Spleen (tissue), 11 donors: Measurements from ENCODE around the gene AQP2. TPM values are rescaled to one million over a fixed set of nuclear protein-coding genes. Genes with fewer than 3 reads are reported as not detected.

Source experiments
- DNase-seq: peaks from one replicate; pipeline ENCODE4 v3.0.0-alpha.2; 2020
- H3K27ac ChIP-seq, 8 donors: fragments of 200-600 bp; sonication (generic) in 7 of 8; 1 replicate in 4 of 8; 2 replicates in 4 of 8; pipeline versions ENCODE4 v1.5.0 to v1.8.0; 2016 to 2021; ENCODE audit warnings: inconsistent platforms in 4 of 8, mild to moderate bottlenecking in 4 of 8, moderate library complexity in 1 of 8
- H3K27me3 ChIP-seq, 7 donors: fragments of 200-600 bp; sonication (generic) in 6 of 7; replicated peaks in 1 of 7; 1 replicate in 4 of 7; 2 replicates in 3 of 7; pipeline versions ENCODE4 v1.5.0 to v1.8.0; 2016 to 2021; ENCODE audit warnings: inconsistent platforms in 3 of 7, mild to moderate bottlenecking in 1 of 7
- H3K36me3 ChIP-seq, 6 donors: fragments of 200-600 bp; sonication (generic) in 5 of 6; 1 replicate in 4 of 6; 2 replicates in 2 of 6; pipeline versions ENCODE4 v1.5.0 to v1.8.0; 2016 to 2021; ENCODE audit warnings: inconsistent platforms in 2 of 6
- H3K4me1 ChIP-seq, 6 donors: fragments of 200-600 bp; sonication (generic) in 5 of 6; 1 replicate in 3 of 6; 2 replicates in 3 of 6; pipeline versions ENCODE4 v1.5.0 to v1.8.0; 2016 to 2021; ENCODE audit warnings: inconsistent platforms in 3 of 6
- H3K4me3 ChIP-seq, 8 donors: fragments of 200-600 bp; sonication (generic) in 7 of 8; 1 replicate in 4 of 8; 2 replicates in 4 of 8; pipeline versions ENCODE4 v1.5.0 to v1.8.0; 2016 to 2021; ENCODE audit warnings: inconsistent platforms in 4 of 8, mild to moderate bottlenecking in 4 of 8, moderate library complexity in 2 of 8
- H3K9me3 ChIP-seq, 8 donors: fragments of 200-600 bp; sonication (generic) in 7 of 8; 1 replicate in 4 of 8; 2 replicates in 4 of 8; pipeline versions ENCODE4 v1.5.0 to v1.8.0; 2016 to 2021; ENCODE audit warnings: inconsistent platforms in 4 of 8
- POLR2A ChIP-seq, 3 donors: fragments of 450-650 bp; IDR thresholded peaks; one replicate each; pipeline ENCODE4 v1.5.1; 2017; ENCODE audit warnings: antibody characterized with exemption in 3 of 3, mild to moderate bottlenecking in 1 of 3
- POLR2AphosphoS5 ChIP-seq, 3 donors: sonication (generic); formaldehyde crosslinking; IDR thresholded peaks; one replicate each; pipeline ENCODE4 v1.5.1; 2017; ENCODE audit warnings: antibody characterized with exemption in 3 of 3
- WGBS, 5 donors: extraction: QIAGEN DNeasy Blood & Tissue Kit in 3 of 5; methylation state at CpG; one replicate each; pipeline versions ENCODE4 v1.1.5 to v1.1.7; 2013 to 2018; 5-methylcytosine and 5-hydroxymethylcytosine counted together
- intact Hi-C: fragments of 100-400 bp; cut with DNase I; formaldehyde crosslinking; loops from one replicate; pipeline ENCODE4 v1.15.0; 2023; ENCODE audit warnings: low total_unique reads
- polyA plus RNA-seq, 3 donors: library from polyadenylated mRNA; stranded (reverse); fragments of 200-250 nt; gene quantifications; one replicate each; pipeline ENCODE4 v1.2.1, GENCODE V29; 2013
- total RNA-seq, 7 donors: library from RNA; depleted of rRNA in 3 of 7; stranded (reverse); fragments of >200 nt in 3 of 7; fragmentation: NEBNext Ultra II Directional in 4 of 7; extraction: Animal tissue kit (Norgen Biotek cat#: 25700) in 4 of 7; gene quantifications; one replicate each; pipeline versions ENCODE4 v1.1.0 to v1.2.1, GENCODE V29; 2016 to 2021
- TF ChIP-seq, protein P1 (sequence below), 11 experiments: fragments of 200-600 bp in 7 of 11; fragments of 450-650 bp in 4 of 11; sonication (generic) in 4 of 11; IDR thresholded peaks in 8 of 11; conservative IDR thresholded peaks in 3 of 11; 1 replicate in 7 of 11; 2 replicates in 4 of 11; pipeline versions ENCODE4 v1.4.0 to v1.8.0; 2016 to 2021; ENCODE audit warnings: antibody characterized with exemption in 11 of 11, inconsistent platforms in 4 of 11, mild to moderate bottlenecking in 1 of 11
- donor health status: healthy with polysubstance abuse.
- donor health status: DM: no; HTN: no; CAD: no; lungs with moderate emphysema.
- donor health status: DM: no; HTN: no; CAD: no.
- donor health status: Bipolar disorder and iron deficiency.
- donor health status: healthy.
- donor health status: DM: no; HTN: no; CAD: no.
- donor health status: DM: yes; HTN: yes; CAD: no.

The AQP2 gene
- total and polyA plus RNA-seq, 10 donors: not detected

GRCh38 chr12:49942921-49943624 lies 7.5 kb upstream of the AQP2 start:
- Histone ChIP-seq H3K27ac (no peak overlapping the region), H3K4me3 (no peak overlapping the region), H3K27me3 (peaks cover 0 to 2% (median 0%) of the 10 kb centered on the region in 7 donors), H3K4me1 (peaks cover 5 to 33% (median 15%) of the 10 kb centered on the region in 6 donors), H3K9me3 (no peaks in the 10 kb centered on the region), H3K36me3 (no peaks in the 10 kb centered on the region)
- intact Hi-C loops: no loop called here
- TF ChIP-seq POLR2A (IDR thresholded peaks at IDR 0.05) (no peak), POLR2AphosphoS5 (IDR thresholded peaks at IDR 0.05) (no peak)
- TF ChIP-seq, protein P1, sequence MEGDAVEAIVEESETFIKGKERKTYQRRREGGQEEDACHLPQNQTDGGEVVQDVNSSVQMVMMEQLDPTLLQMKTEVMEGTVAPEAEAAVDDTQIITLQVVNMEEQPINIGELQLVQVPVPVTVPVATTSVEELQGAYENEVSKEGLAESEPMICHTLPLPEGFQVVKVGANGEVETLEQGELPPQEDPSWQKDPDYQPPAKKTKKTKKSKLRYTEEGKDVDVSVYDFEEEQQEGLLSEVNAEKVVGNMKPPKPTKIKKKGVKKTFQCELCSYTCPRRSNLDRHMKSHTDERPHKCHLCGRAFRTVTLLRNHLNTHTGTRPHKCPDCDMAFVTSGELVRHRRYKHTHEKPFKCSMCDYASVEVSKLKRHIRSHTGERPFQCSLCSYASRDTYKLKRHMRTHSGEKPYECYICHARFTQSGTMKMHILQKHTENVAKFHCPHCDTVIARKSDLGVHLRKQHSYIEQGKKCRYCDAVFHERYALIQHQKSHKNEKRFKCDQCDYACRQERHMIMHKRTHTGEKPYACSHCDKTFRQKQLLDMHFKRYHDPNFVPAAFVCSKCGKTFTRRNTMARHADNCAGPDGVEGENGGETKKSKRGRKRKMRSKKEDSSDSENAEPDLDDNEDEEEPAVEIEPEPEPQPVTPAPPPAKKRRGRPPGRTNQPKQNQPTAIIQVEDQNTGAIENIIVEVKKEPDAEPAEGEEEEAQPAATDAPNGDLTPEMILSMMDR (IDR thresholded peaks at IDR 0.05 in 8 of 11, conservative IDR thresholded peaks at IDR 0.05 in 3 of 11): no peak
- peak; percentile 55 for DNase-seq
- WGBS, 5 donors: 58 to 80% (median 75%) methylated on average over 13 to 14 of the region's 14 CpGs

GRCh38 chr12:49943625-49943960 lies 6.9 kb upstream of the AQP2 start:
- Histone ChIP-seq H3K4me3 (no peak overlapping the region), H3K27ac (no peak overlapping the region), H3K9me3 (no peaks in the 10 kb centered on the region), H3K36me3 (no peaks in the 10 kb centered on the region), H3K4me1 (peaks cover 5 to 33% (median 15%) of the 10 kb centered on the region in 6 donors), H3K27me3 (peaks cover 0 to 2% (median 0%) of the 10 kb centered on the region in 7 donors)
- intact Hi-C loops: no loop called here
- no peak for DNase-seq
- WGBS, 5 donors: 79 to 100% (median 93%) methylated on average over 1 of the region's 1 CpG
- TF ChIP-seq POLR2AphosphoS5 (IDR thresholded peaks at IDR 0.05) (no peak), POLR2A (IDR thresholded peaks at IDR 0.05) (no peak)
- TF ChIP-seq, protein P1 (IDR thresholded peaks at IDR 0.05 in 8 of 11, conservative IDR thresholded peaks at IDR 0.05 in 3 of 11): no peak

GRCh38 chr12:49944046-49944445 lies 6.5 kb upstream of the AQP2 start:
- TF ChIP-seq, protein P1 (IDR thresholded peaks at IDR 0.05 in 8 of 11, conservative IDR thresholded peaks at IDR 0.05 in 3 of 11): no peak
- TF ChIP-seq POLR2AphosphoS5 (IDR thresholded peaks at IDR 0.05) (no peak), POLR2A (IDR thresholded peaks at IDR 0.05) (no peak)
- peaks cover 0 to 7% (median 0%) of the 10 kb centered on the region in 7 donors for H3K27me3 ChIP-seq
- H3K27ac ChIP-seq: peak overlapping the region in 1 of 8 donors; percentile 58
- H3K36me3 ChIP-seq: no peaks in the 10 kb centered on the region
- peak; percentile 40 for DNase-seq
- intact Hi-C loops: no loop called here
- WGBS, 5 donors: 79 to 90% (median 88%) methylated on average over 5 of the region's 5 CpGs
- H3K4me3 ChIP-seq: no peak overlapping the region
- H3K9me3 ChIP-seq: no peaks in the 10 kb centered on the region
- H3K4me1 ChIP-seq: peaks cover 5 to 33% (median 15%) of the 10 kb centered on the region in 6 donors

GRCh38 chr12:49944718-49945117 lies 5.8 kb upstream of the AQP2 start:
- H3K4me1 ChIP-seq: peaks cover 5 to 33% (median 15%) of the 10 kb centered on the region in 6 donors
- no peaks in the 10 kb centered on the region for H3K9me3 ChIP-seq
- intact Hi-C loops: no loop called here
- H3K27me3 ChIP-seq: peaks cover 0 to 13% (median 0%) of the 10 kb centered on the region in 7 donors
- H3K36me3 ChIP-seq: no peaks in the 10 kb centered on the region
- peak overlapping the region in 2 of 8 donors; percentile 58 for H3K27ac ChIP-seq
- H3K4me3 ChIP-seq: no peak overlapping the region
- 66 to 91% (median 76%) methylated on average over 3 of the region's 3 CpGs for WGBS, 5 donors
- DNase-seq: peak; percentile 69
- TF ChIP-seq, protein P1 (IDR thresholded peaks at IDR 0.05 in 8 of 11, conservative IDR thresholded peaks at IDR 0.05 in 3 of 11): no peak
- TF ChIP-seq POLR2A (IDR thresholded peaks at IDR 0.05) (no peak), POLR2AphosphoS5 (IDR thresholded peaks at IDR 0.05) (no peak)
